ENCODE measurements around the gene MARK1. TPM values are rescaled to one million over a fixed set of nuclear protein-coding genes. Genes with fewer than 3 reads are reported as not detected.

Gene MARK1
- total and polyA plus RNA-seq, 10 of the 15 experiments (the other 5 are each of a cell fraction or from before 2014, with no cell fraction given), result 0.02 to 0.67 (median 0.12) TPM; not detected in 6

DNA sequence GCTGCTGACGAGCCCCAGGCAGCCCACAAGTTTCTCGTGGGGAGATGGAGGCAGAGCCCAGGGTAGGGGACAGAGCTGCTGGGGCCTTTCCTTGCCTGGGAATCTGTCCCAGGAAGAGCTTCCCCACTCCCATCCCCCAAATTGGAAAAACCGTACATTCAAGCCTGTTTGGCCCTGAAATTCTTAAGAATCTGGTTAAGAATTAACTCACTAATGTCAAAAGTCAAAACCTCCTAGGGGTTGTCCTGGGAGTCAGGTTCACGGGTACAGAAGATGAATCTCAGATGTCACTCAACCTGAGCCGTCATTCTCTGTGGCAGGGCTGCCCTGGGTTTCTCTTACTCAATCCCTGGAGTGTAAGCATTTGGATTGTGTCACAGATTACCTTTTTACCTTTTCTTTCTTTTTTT is 170.7 kb downstream of the MARK1 start:
- no TSS peak for BruUV-seq (replicated peaks)
- no peaks in the 10 kb centered on the region for H3K27me3 ChIP-seq (replicated peaks in 1 of 2; ENCODE audit: control insufficient read depth in 2 of 2, insufficient read depth in 2 of 2, low read length in 1 of 2)
- no peak for TF ChIP-seq ZZZ3 (IDR thresholded peaks at IDR 0.05; ENCODE audit: control insufficient read depth, insufficient read length, low read depth)
- TF ChIP-seq SRF (IDR thresholded peaks at IDR 0.05; ENCODE audit: low read depth in 2 of 2, low read length in 2 of 2), result no peak
- TF ChIP-seq, protein P1, sequence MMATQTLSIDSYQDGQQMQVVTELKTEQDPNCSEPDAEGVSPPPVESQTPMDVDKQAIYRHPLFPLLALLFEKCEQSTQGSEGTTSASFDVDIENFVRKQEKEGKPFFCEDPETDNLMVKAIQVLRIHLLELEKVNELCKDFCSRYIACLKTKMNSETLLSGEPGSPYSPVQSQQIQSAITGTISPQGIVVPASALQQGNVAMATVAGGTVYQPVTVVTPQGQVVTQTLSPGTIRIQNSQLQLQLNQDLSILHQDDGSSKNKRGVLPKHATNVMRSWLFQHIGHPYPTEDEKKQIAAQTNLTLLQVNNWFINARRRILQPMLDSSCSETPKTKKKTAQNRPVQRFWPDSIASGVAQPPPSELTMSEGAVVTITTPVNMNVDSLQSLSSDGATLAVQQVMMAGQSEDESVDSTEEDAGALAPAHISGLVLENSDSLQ (IDR thresholded peaks at IDR 0.05), result 0 out of 2 replicates have a peak, but pooled peaks have one; percentile 7
- no peak for TF ChIP-seq SMC3 (IDR thresholded peaks at IDR 0.05; ENCODE audit: borderline replicate concordance, low read length)
- TF ChIP-seq, protein P2, sequence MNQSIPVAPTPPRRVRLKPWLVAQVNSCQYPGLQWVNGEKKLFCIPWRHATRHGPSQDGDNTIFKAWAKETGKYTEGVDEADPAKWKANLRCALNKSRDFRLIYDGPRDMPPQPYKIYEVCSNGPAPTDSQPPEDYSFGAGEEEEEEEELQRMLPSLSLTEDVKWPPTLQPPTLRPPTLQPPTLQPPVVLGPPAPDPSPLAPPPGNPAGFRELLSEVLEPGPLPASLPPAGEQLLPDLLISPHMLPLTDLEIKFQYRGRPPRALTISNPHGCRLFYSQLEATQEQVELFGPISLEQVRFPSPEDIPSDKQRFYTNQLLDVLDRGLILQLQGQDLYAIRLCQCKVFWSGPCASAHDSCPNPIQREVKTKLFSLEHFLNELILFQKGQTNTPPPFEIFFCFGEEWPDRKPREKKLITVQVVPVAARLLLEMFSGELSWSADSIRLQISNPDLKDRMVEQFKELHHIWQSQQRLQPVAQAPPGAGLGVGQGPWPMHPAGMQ (IDR thresholded peaks at IDR 0.05; ENCODE audit: borderline replicate concordance), result no peak
- TF ChIP-seq CHD1 (IDR thresholded peaks at IDR 0.05; ENCODE audit: low read depth, low read length), result no peak
- no peak for TF ChIP-seq PAX5 (IDR thresholded peaks at IDR 0.05; ENCODE audit: borderline replicate concordance, low read depth, low read length)
- H3K27ac ChIP-seq (ENCODE audit: control insufficient read depth, insufficient read depth), result no peak overlapping the region
- H3K4me2 ChIP-seq (ENCODE audit: control insufficient read depth, insufficient read depth), result no peak overlapping the region
- no peak overlapping the region for H2AFZ ChIP-seq (ENCODE audit: control insufficient read depth, low read depth, low read length)
- in situ Hi-C loops (cut with MboI), result no loop called here
- no peak for DNase-seq (ENCODE audit: low read depth, low spot score)
- no peak overlapping the region for H3K4me3 ChIP-seq
- RAD21 ChIA-PET (ENCODE audit: unreplicated experiment), result interaction anchor here (1.0 kb wide), 1 partner anchor 34 kb away, joined by 3 read pairs; no protein-coding TSS in a partner anchor
- intact Hi-C loops (cut with micrococcal nuclease; ENCODE audit: unreplicated experiment), result no loop called here
- H4K20me1 ChIP-seq (ENCODE audit: control insufficient read depth, insufficient read depth), result no peaks in the 10 kb centered on the region
- SMC1A ChIA-PET (ENCODE audit: uncharacterized antibody, unreplicated experiment), result interaction anchor here (1.2 kb wide), 1 partner anchor 12 kb away, joined by 4 read pairs; no protein-coding TSS in a partner anchor
- H3K9ac ChIP-seq (ENCODE audit: control insufficient read depth, insufficient read depth, low read length), result no peak overlapping the region
- H3K4me1 ChIP-seq (ENCODE audit: control insufficient read depth, insufficient read depth, low read length), result no peaks in the 10 kb centered on the region
- POLR2A ChIA-PET, result interaction anchor here (1.0 kb wide), 1 partner anchor 70 kb away, joined by 3 read pairs; no protein-coding TSS in a partner anchor
- H3K36me3 ChIP-seq (ENCODE audit: control insufficient read depth in 2 of 2, insufficient read depth in 2 of 2, low read length in 1 of 2), result no peaks in the 10 kb centered on the region
- no peak for FAIRE-seq
- H3K9me3 ChIP-seq (replicated peaks; ENCODE audit: control insufficient read depth, insufficient read depth, low read length), result no peaks in the 10 kb centered on the region; the same call in 2 of the 3 replicates
- no peaks in the 10 kb centered on the region for H3K79me2 ChIP-seq (ENCODE audit: control insufficient read depth, insufficient read depth, low read length)
- ATAC-seq, result no peak
- CTCF ChIA-PET, result interaction anchor here (1.0 to 3.1 kb wide), 5 partner anchors 17 to 481 kb away, joined by 3 to 14 read pairs (median 6); no protein-coding TSS in a partner anchor
- WGBS (ENCODE audit: insufficient coverage, insufficient replicate concordance, low lambda C conversion rate, missing lambda C conversion rate), result 42% methylated on average over 5 of the region's 5 CpGs

Data from GM12878 (cell line).